GM18868 (cell line): ENCODE results near the gene DLG1.
A peak's percentile ranks its signal among the peaks of the same experiment; 100 is the strongest.
"Not testable (repeated sequence)": the region's sequence is repeated elsewhere in the genome, so short reads cannot be mapped to it uniquely, and the experiment has no call there.

Experiments
- ATAC-seq: cut with Tn5 transposase; IDR thresholded peaks from one replicate; pipeline ENCODE4 v1.9.1; 2021; ENCODE audit warnings: mild to moderate bottlenecking, moderate library complexity; ENCODE audit not compliant: unreplicated experiment

DLG1 gene

DNA sequence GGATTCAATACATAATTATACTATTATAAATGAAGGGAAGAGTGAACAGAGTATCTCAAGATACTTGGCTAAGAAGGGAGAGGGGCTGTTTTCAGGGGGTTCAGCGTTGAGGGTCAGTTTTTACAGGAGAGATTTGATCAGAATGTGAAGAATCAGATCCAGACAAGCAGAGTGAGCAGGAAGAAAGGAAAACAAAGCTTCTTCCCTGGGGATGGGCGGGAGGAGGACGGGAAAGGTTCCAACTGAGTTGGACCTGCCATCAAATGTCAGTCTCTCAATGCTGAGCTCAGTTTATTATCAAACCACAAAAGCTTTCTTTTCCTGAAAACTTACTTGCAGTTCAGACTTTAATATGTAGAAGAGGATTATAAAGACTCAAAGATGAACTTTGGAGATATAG lies 262.8 kb downstream of the DLG1 start:
- no peak for ATAC-seq

DNA sequence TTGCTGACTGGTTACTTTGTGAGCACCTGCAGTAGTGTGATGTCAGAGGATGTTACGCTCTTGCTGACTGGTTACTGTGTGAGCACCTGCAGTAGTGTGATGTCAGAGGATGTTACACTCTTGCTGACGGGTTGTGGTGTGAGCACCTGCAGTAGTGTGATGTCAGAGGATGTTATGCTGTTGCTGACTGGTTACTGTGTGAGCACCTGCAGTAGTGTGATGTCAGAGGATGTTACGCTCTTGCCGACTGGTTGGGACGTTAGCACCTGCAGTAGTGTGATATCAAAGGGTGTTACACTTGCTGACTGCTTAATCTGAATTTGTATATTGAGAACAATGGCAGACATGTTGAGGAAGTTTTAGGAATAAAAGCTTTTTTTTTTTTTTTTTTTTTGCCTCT lies 263.6 kb downstream of the DLG1 start:
- not testable (repeated sequence) for ATAC-seq

DNA sequence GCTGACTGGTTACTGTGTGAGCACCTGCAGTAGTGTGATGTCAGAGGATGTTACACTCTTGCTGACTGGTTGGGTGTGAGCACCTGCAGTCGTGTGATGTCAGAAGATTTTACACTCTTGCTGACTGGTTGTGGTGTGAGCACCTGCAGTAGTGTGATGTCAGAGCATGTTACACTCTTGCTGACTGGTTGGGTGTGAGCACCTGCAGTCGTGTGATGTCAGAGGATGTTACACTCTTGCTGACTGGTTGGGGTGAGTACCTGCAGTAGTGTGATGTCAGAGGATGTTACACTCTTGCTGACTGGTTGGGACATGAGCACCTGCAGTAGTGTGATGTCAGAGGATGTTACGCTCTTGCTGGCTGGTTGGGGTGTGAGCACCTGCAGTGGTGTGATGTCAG lies 264.6 kb downstream of the DLG1 start:
- not testable (repeated sequence) for ATAC-seq

DNA sequence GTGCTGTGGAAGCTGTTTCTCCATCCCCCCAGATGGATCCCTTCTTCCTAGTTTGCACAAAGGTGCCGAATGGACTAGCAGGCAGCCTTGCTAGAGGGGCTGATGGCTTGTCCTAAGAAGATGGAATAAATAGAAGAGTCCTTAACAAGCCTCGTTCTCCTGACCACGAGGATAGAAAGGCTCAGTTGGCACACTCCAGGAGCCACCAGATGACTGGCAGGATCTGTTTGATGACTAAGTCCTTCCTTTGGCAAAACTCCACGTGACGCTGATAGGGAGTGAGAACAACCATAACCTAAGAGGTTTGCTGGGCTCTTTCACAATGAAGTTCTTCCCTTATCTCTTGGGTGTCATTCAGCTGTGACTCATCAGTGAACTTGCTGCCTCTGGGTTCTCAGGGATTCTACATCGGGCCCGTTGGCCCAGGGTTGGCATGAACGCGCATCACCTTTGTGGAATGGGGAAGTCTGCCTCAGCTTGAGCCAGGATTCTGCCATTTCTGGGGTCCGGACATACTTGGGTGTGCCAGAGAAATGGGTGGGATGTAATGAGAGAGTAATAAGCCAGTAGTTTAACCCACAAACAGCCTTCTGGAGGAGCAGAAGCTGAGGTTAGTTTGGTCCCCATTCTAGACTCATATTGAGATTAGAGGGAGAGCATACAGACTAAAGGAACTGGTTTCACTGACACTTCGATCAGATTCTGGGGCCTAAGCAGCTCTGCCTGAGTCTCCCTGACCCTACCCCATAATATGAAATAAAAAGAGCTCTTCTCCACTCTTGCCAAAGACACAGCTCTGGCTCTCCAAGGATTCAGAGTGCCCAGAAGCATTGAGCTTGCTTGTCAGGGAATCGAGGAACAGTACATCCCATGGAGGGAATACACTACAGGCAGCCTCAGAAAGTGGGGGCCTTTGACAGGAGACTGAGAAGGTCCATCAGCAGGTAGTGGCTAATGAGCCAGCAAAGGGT lies 266.8 kb downstream of the DLG1 start:
- no peak for ATAC-seq

DNA sequence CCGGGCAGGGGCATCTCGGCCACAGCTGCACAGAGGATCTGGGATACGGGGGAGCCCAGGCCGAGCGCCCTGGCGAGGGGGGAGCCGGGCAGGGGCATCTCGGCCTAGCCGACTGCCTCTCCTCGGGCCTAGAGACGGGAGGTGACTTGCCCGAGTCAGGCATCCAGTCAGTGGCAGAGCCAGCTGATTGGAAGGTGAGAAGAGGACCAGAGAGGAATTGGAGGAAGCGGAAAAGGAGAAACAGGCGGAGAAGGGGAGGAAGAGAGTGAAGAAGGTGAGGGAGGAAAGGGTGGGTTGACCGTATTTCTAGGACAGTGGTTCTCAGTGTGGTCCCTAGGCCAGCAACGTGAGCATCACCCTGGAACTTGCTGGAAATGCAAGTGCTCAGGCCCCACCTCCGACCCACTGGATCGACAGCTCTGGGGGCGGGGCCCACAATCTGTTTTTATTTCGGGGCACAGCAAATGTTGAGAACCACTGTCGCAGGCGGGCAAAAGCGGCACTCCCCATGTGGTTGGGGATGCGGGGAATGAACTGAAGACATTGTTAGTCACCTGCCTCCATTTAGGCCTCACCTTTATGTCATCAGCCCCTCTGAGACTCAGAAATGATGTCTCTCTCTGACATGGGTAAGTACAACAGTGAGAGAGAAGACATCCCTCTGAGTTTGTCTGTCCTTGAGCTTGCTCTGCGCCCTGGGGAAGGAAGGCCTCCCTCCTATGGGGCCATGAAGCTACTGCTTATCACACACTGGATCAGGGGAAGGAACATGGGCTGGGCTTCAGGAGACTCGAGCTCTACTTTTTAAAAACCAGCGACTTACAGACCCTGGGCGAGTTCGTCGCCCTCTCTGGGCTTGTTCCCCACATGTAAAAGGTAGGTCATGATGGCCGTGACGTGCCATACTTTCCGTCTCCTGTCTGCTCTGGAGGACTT lies 267.8 kb downstream of the DLG1 start:
- no peak for ATAC-seq

DNA sequence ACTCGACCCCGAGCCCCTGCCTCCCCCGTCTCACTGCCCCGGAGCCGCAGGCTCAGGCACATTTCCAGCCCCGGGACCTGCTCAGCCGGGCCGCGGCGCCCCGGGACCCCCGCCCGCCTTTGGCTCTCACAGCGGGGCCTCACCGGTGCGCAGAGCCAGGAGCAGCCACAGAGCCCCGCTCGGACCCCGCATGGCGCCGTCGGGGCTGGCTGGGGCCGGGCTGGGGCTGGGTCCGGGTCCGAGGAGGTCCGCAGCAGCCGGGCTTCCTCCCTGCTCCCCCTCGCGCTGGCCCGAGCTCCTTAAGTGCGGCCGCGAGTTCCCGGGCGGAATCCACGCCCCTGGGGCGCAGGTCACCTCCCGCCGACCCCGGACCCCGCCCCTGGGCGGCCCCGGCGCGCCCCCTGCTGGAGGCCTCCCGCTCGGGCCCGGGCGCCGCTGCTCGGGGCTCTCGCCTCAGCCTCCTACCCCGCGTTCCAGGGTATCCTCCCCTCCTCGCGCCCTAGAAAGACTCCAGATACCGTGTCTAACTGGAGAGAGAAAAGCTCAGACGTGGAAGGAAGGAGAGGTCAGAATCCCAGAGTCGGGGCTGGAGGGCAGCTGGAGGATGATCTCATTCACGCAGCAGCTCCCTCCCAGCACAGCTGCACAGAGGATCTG lies 268.8 kb downstream of the DLG1 start, which contains the start of gene MELTF:
Gene MELTF, minus strand, starts transcription at position 307 of the 657 bp plus-strand sequence. Its CDS starts 115 bp downstream, at position 192.
- ATAC-seq, result peak; percentile 70

GRCh38 chr3:197028728-197029510 lies 269.5 kb downstream of the DLG1 start:
- ATAC-seq, result peak; percentile 12

DNA sequence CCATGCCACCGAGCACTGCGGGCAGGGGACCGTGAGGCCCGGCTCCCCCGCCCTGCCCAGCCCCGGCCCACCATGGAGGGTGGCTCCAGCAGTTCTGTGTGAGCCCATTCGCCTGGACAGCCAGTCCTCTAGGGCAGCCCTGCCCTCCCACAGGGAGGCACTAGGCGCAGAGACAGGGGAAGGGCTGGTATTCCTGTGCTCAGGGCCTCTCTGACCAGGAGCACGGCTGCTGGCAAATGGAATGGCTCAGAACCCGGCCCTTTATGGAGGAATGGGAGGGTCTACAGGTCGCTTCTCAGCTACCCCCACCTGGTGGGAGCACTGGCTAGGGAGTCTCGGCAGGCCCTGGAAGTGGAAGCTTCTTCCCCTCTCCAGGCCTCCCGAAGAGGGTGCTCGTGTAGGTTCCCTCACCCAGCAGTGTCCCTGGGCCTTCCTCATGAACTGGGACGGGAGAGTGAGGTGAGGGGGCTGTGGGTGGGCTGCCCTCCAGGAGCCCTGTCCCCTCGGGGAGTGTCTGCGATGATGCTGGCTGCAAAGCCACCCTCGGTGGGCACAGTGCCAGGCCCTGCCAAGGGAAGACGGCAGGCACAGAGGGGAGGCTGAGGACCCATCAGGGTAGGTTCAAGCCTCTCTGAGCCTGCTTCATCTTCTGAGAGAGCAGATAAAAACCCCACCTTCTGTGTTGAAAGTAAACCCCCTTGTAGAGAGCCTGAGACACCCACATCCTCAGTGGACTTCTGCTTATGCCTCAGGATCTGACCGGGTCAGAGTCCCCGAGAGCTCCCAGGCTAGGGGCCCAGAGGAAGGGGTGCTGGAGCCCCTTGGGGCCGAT lies 270.3 kb downstream of the DLG1 start:
- ATAC-seq, result no peak

DNA sequence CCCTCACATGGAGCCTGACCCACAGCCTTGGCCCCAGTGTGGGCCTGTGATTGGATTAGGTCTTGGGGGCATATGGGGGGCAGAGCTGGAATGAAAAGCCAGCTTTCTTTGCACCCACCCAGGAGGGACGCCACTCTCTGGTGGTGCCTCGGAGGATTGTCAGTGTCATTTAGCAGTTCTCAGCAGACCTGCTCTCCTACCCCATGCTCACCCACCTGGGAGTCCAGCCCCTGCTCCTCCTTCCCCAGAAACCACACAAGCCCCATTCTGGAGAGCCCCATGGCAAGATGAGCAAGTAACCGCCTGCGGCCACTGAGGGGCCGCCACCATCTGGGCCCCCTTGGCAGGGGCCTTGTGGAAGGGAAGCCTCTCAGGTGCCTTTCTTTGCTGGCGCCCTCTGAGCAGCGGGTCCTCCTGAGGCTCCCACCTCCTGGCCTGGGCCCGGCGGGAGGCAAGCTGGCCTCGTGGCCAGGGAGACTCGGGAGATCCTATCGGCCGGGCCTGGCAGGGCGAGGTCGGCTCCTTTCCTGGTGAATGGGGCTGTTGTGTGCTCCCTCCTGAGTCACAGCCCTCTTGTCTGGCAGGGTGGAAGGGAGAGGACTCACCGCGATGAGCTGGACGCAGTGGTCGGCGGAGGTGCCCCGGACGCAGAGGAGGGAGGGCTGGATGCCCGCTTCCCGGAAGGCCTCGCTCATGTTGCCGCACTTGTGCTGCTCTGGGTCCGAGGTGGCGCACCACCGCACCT lies 271.1 kb downstream of the DLG1 start:
- ATAC-seq, result no peak

DNA sequence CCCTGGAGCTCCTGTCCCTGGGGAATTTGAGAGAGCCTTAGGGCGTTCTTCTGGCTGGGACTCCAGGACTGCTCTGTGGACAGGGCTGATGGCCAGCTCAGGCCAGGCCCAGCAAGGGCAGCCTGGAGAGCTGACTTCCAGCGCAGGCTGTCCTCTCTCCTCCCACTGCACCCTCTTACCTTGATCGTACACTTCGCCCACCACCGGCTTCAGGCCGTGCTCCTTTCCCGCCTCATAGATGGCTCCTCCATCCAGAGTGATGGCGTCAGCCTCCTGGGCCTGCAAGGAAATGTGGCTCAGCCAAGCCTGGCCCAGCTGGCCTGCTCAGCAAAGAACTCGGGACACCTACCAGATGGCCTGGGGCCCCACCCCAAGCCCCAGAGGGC lies 271.9 kb downstream of the DLG1 start:
- no peak for ATAC-seq

DNA sequence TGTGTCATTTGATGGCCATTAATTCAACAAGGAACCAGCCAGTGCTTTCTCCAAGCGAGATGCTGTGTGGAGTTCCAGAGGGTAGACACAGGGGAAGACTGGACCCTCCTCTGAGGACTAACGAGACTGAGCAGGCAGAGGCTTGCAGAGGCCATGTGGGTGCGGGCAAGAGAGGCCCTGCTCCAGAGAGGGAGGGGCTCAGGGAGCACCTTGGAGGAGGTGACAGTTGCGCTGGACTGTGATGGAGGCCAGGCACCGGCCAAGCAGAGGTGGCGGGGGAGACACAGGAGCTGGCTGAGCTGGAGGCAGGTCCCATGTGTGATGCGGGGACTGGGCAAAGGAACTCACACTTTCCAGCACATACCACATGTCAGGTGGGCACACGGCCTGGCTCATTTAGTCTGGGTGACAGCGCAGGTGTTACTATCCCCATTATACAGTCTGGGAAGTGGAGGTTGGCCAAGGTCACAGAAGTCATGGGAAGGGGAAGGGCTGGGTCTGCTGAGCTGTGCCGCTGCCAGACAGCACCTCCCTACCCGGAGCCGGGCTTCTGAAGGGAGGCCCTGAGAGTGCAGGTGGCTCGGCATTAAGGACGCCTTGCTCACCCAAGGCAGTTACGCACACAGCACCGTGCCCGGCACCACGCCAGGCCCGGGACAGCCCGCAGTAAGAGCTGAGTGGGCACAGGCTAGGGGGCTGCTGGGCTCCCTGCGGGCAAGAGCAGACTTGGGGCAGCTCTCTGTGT lies 272.5 kb downstream of the DLG1 start:
- no peak for ATAC-seq

GRCh38 chr3:197024881-197025735 lies 273.3 kb downstream of the DLG1 start:
- ATAC-seq, result no peak

DNA sequence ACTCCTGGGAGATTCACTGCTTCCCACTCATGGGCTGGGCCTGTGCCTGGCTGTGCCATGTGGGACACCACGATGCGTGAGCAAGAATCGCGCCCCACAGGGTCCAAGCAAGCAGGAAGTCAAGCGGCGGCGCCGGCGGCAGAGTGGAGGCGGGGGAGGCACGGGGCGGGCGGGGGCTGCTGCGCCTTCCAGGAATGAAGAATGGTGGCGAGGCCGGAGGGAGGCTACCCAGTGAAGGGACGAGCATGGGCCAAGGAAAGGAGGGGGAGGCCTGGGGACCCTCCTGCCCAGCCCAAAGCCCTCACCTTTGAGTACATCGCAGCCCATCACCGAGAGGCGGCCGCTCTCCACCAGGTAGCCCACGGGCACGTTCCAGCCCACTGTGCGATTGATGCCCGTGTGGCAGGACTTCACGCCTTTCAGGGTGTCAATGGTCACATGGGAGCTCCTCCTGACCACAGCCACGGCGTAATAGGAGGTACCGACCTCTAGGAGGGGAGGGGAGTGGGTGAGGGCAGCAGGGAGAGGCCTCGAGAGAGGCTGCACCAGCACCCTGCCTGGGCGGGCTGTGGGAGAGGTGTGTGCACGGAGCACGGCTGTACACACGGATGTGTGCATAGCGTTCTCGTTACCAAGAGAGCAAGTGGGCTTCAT lies 274.3 kb downstream of the DLG1 start:
- no peak for ATAC-seq

- ATAC-seq, result peak; percentile 68
Measured at GRCh38 chr3:197023241-197023997, 275.0 kb downstream of the DLG1 start.

GRCh38 chr3:197022405-197023231 lies 275.8 kb downstream of the DLG1 start:
- ATAC-seq, result peak; percentile 35
